Measurements from ENCODE around the gene MKI67. TPM values are rescaled to one million over a fixed set of nuclear protein-coding genes. Genes with fewer than 3 reads are reported as not detected.

The MKI67 gene
- total and polyA plus RNA-seq, 2 of the 13 experiments (the other 11 are each of a cell fraction or from before 2014, with no cell fraction given), result 6.7 to 22.9 TPM

DNA sequence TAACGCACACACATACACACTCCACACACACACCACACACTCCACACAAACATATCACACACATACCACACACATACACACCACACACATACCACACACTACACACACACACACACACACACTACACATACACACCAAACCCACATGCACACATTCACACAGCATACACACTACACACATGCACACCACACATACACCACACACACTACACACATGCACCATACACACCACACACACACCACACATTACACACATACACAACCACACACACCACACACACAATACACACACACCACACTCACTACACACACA lies 66.3 kb downstream of the MKI67 start:
- Histone ChIP-seq H3K36me3 (replicated peaks in 1 of 2; ENCODE audit: control insufficient read depth in 1 of 2, insufficient read depth in 2 of 2, low read length in 2 of 2) (no peaks in the 10 kb centered on the region), H3K4me3 (replicated peaks in 1 of 3; ENCODE audit: insufficient read depth in 1 of 3, low read depth in 2 of 3, low read length in 3 of 3) (no peak overlapping the region), H3K27me3 (ENCODE audit: control insufficient read depth in 1 of 2, insufficient read depth in 2 of 2, low read length in 2 of 2) (peaks cover 2 to 33% of the 10 kb centered on the region in 2 experiments; a peak in 3 of 5 replicates), H3K4me2 (ENCODE audit: low read depth, low read length) (no peak overlapping the region), H2AFZ (ENCODE audit: low read length) (no peak overlapping the region), H3K4me1 (ENCODE audit: insufficient read depth, low read length) (no peaks in the 10 kb centered on the region), H4K20me1 (ENCODE audit: insufficient read depth, low read length) (no peaks in the 10 kb centered on the region), H3K79me2 (ENCODE audit: insufficient read depth, low read length) (no peaks in the 10 kb centered on the region), H3K9me3 (ENCODE audit: low read length) (no peaks in the 10 kb centered on the region), H3K9ac (ENCODE audit: insufficient read depth, low read depth, low read length) (no peak overlapping the region), H3K27ac (ENCODE audit: extremely low read length, insufficient read depth, low read length) (no peak overlapping the region)
- intact Hi-C loops (cut with micrococcal nuclease; ENCODE audit: unreplicated experiment) (no loop called here), in situ Hi-C loops (cut with HindIII; ENCODE audit: extremely low pct_ligation_motif_present, low pct_unique_long_range_greater_than_20kb) (loop anchor here (10.0 kb wide), 1 partner anchor 345 kb away; no protein-coding TSS in a partner anchor)
- CTCF ChIA-PET (ENCODE audit: low intra/inter-chr PET ratio, low total read pairs), result no interaction called here
- BruUV-seq (replicated peaks), result no TSS peak
- WGBS (ENCODE audit: low lambda C conversion rate), result 94% methylated on average over 1 of the region's 1 CpG
- FAIRE-seq (peak; percentile 32), ATAC-seq (no peak), DNase-seq (ENCODE audit: low spot score) (no peak)
- POLR2A ChIA-PET, result no interaction called here
- TF ChIP-seq, protein P1, sequence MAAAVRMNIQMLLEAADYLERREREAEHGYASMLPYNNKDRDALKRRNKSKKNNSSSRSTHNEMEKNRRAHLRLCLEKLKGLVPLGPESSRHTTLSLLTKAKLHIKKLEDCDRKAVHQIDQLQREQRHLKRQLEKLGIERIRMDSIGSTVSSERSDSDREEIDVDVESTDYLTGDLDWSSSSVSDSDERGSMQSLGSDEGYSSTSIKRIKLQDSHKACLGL (CRISPR knock-in tag; IDR thresholded peaks at IDR 0.05), result no peak
- TF ChIP-seq CEBPG (CRISPR knock-in tag; IDR thresholded peaks at IDR 0.05), result no peak
- no peak for TF ChIP-seq ZNF468 (CRISPR knock-in tag; IDR thresholded peaks at IDR 0.05)
- TF ChIP-seq THAP11 (CRISPR knock-in tag; IDR thresholded peaks at IDR 0.05), result no peak
- TF ChIP-seq ZNF282 (IDR thresholded peaks at IDR 0.05; ENCODE audit: partially characterized antibody), result peak; percentile 72
- TF ChIP-seq ZNF660 (CRISPR knock-in tag; IDR thresholded peaks at IDR 0.05; ENCODE audit: borderline replicate concordance, low read depth), result no peak
- no peak for TF ChIP-seq GATAD1 (CRISPR knock-in tag; IDR thresholded peaks at IDR 0.05)
- TF ChIP-seq ZNF207 (IDR thresholded peaks at IDR 0.05; ENCODE audit: borderline replicate concordance), result 0 out of 2 replicates have a peak, but pooled peaks have one; percentile 68
- no peak for TF ChIP-seq ZNF329 (CRISPR knock-in tag; IDR thresholded peaks at IDR 0.05; ENCODE audit: low read depth)
- TF ChIP-seq DPF2 (CRISPR knock-in tag; IDR thresholded peaks at IDR 0.05; ENCODE audit: borderline replicate concordance, low read depth), result no peak
- TF ChIP-seq CREB1 (IDR thresholded peaks at IDR 0.05), result 0 out of 2 replicates have a peak, but pooled peaks have one; percentile 2
- no peak for TF ChIP-seq CREB1 (CRISPR knock-in tag; IDR thresholded peaks at IDR 0.05)
- no peak for TF ChIP-seq ZMAT3 (CRISPR knock-in tag; conservative IDR thresholded peaks at IDR 0.05)
- no peak for TF ChIP-seq ZNF720 (CRISPR knock-in tag; IDR thresholded peaks at IDR 0.05)
- TF ChIP-seq FIP1L1 (IDR thresholded peaks at IDR 0.05; ENCODE audit: borderline replicate concordance, insufficient read depth, low read depth, low read length), result no peak
- peak; percentile 25; the same call in 1 of the 2 replicates for TF ChIP-seq RAD51 (IDR thresholded peaks at IDR 0.05; ENCODE audit: borderline replicate concordance)
- no peak for TF ChIP-seq MZF1 (CRISPR knock-in tag; IDR thresholded peaks at IDR 0.05; ENCODE audit: borderline replicate concordance)
- TF ChIP-seq REPIN1 (CRISPR knock-in tag; IDR thresholded peaks at IDR 0.05; ENCODE audit: borderline replicate concordance, low read depth), result no peak
- TF ChIP-seq, protein P2, sequence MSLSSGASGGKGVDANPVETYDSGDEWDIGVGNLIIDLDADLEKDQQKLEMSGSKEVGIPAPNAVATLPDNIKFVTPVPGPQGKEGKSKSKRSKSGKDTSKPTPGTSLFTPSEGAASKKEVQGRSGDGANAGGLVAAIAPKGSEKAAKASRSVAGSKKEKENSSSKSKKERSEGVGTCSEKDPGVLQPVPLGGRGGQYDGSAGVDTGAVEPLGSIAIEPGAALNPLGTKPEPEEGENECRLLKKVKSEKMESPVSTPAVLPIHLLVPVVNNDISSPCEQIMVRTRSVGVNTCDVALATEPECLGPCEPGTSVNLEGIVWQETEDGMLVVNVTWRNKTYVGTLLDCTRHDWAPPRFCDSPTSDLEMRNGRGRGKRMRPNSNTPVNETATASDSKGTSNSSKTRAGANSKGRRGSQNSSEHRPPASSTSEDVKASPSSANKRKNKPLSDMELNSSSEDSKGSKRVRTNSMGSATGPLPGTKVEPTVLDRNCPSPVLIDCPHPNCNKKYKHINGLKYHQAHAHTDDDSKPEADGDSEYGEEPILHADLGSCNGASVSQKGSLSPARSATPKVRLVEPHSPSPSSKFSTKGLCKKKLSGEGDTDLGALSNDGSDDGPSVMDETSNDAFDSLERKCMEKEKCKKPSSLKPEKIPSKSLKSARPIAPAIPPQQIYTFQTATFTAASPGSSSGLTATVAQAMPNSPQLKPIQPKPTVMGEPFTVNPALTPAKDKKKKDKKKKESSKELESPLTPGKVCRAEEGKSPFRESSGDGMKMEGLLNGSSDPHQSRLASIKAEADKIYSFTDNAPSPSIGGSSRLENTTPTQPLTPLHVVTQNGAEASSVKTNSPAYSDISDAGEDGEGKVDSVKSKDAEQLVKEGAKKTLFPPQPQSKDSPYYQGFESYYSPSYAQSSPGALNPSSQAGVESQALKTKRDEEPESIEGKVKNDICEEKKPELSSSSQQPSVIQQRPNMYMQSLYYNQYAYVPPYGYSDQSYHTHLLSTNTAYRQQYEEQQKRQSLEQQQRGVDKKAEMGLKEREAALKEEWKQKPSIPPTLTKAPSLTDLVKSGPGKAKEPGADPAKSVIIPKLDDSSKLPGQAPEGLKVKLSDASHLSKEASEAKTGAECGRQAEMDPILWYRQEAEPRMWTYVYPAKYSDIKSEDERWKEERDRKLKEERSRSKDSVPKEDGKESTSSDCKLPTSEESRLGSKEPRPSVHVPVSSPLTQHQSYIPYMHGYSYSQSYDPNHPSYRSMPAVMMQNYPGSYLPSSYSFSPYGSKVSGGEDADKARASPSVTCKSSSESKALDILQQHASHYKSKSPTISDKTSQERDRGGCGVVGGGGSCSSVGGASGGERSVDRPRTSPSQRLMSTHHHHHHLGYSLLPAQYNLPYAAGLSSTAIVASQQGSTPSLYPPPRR (CRISPR knock-in tag; IDR thresholded peaks at IDR 0.05; ENCODE audit: borderline replicate concordance), result no peak
- TF ChIP-seq SUZ12 (IDR thresholded peaks at IDR 0.05; ENCODE audit: low read depth, low read length), result no peak
- no peak for TF ChIP-seq ZNF724P (CRISPR knock-in tag; IDR thresholded peaks at IDR 0.05; ENCODE audit: borderline replicate concordance)
